ENCODE measurements around the gene PRICKLE2. TPM values are rescaled to one million over a fixed set of nuclear protein-coding genes. Genes with fewer than 3 reads are reported as not detected.

The PRICKLE2 gene
- total RNA-seq, 1 donor from 2014 or later = not detected

DNA sequence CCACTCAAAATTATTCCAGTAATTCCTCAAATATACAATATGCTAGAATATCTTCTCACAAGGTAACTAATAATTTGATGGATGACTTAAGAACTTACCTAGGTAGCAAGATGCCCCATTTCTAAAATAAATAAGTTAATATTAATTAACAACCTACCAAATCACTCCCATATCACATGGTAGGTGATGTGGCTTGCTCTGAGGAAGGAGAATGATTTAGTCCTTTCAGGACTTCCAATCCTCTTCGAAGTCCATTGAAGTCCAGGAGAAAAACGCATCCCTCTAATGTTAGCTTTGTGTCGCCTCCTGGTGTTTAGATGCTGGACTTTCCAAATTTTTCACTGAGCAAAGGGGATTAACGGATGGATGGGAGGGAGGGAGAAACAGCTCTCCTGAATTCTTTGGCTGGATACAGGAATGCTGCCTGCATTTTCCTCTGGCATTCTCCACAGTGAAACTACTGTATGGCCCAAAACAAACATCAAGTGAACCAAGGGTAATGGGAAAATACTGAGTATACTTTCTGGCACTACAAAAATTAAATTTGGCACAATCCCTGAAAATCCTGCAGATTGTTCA is 58.6 kb downstream of the PRICKLE2 start:
- H3K9me3 Mint-ChIP-seq = no peaks in the 10 kb centered on the region
- intact Hi-C loops (cut with micrococcal nuclease) = no loop called here
- H3K4me3 Mint-ChIP-seq = no peak overlapping the region
- DNase-seq (ENCODE audit: low spot score) = no peak
- no peaks in the 10 kb centered on the region for H3K36me3 Mint-ChIP-seq (ENCODE audit: low read depth)
- no peak overlapping the region for H3K27ac Mint-ChIP-seq
- no peaks in the 10 kb centered on the region for H3K4me1 Mint-ChIP-seq (ENCODE audit: low read depth)
- peaks cover 9% of the 10 kb centered on the region for H3K27me3 Mint-ChIP-seq (ENCODE audit: insufficient read depth)

DNA sequence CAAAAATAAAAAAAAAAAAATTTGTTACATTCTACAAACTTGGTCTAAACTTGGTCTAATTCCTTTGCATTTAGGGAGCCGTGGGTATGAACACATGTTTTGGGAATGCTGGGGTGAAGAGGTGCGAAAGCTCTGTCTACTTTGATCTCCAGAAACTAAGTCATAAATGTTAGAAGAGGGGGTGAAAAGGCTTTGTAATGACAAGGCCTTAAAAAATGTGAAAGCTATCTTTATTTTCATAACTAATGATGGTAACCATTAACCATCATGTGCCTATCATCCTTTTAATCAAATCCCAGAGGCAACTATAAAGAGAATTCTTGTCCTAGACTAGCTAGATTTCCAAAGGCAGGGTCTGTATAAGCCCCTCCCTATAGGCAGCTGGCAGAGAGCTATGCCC is 60.9 kb downstream of the PRICKLE2 start:
- no peaks in the 10 kb centered on the region for H3K4me1 Mint-ChIP-seq (ENCODE audit: low read depth)
- H3K27ac Mint-ChIP-seq = no peak overlapping the region
- no peaks in the 10 kb centered on the region for H3K36me3 Mint-ChIP-seq (ENCODE audit: low read depth)
- DNase-seq (ENCODE audit: low spot score) = no peak
- no peaks in the 10 kb centered on the region for H3K9me3 Mint-ChIP-seq
- H3K27me3 Mint-ChIP-seq (ENCODE audit: insufficient read depth) = peaks cover 12% of the 10 kb centered on the region
- intact Hi-C loops (cut with micrococcal nuclease) = no loop called here
- H3K4me3 Mint-ChIP-seq = no peak overlapping the region

DNA sequence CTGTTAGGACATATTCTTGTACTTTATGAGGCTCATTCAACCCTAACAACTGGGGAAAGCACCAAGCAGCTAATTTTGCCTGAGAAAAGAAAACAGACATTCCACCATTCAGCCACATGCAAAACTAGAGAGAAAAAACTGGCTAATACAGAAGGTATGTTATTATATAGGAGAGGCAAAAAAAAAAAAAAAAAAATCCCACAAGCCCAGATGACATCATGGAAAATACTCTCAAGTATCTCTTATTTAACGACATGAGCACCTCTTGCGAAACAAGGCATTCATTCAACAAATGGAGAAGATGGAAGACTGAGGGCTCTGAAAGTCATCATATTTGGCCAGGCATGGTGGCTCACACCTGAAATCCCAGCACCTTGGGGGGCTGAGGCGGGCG is 61.5 kb downstream of the PRICKLE2 start:
- no peak overlapping the region for H3K27ac Mint-ChIP-seq
- H3K4me1 Mint-ChIP-seq (ENCODE audit: low read depth) = no peaks in the 10 kb centered on the region
- H3K9me3 Mint-ChIP-seq = no peaks in the 10 kb centered on the region

DNA sequence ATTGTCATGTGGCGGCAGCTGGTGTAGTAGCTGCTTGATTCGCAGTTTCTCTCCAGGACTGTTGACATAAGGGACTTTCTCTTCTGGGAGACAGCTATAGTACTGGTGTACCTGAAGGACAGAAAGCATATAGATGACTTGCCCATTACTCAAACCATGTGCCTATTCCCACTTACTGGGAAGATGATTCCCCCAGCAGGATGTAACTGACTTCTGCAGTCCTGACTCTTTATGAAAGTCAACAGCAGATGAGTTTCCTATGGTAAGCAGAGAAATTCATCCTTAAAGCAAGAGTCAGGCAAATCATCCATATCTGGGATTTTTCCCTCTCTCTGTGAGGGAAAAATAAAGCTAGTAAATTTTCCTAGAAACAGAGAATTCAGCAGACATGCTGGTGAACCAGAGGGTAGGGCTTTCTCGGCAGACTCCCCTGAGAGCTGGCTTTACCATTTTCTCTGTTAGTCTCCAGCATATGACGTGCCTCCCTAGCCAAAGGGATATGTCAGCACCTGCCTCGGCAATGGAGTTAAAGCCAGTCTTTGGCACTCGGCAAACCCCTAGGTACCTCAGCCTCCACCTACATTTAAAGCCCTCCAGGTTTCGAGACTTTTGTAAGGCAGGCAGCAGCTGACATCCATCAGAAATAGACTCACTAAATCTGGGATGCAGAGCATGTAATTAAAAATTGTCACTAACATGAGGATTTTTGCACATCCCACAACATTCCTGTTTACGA is 62.1 kb downstream of the PRICKLE2 start:
- Mint-ChIP-seq H3K27me3 (ENCODE audit: insufficient read depth) (peaks cover 12% of the 10 kb centered on the region), H3K27ac (no peak overlapping the region), H3K9me3 (no peaks in the 10 kb centered on the region), H3K4me1 (ENCODE audit: low read depth) (no peaks in the 10 kb centered on the region), H3K4me3 (no peak overlapping the region), H3K36me3 (ENCODE audit: low read depth) (no peaks in the 10 kb centered on the region)
- intact Hi-C loops (cut with micrococcal nuclease) = no loop called here
- DNase-seq (ENCODE audit: low spot score) = no peak

More for the DNA sequence above, 61.5 kb downstream of the PRICKLE2 start:
- DNase-seq (ENCODE audit: low spot score) = no peak
- intact Hi-C loops (cut with micrococcal nuclease) = no loop called here
- Mint-ChIP-seq H3K4me3 (no peak overlapping the region), H3K27me3 (ENCODE audit: insufficient read depth) (peaks cover 12% of the 10 kb centered on the region), H3K36me3 (ENCODE audit: low read depth) (no peaks in the 10 kb centered on the region)

DNA sequence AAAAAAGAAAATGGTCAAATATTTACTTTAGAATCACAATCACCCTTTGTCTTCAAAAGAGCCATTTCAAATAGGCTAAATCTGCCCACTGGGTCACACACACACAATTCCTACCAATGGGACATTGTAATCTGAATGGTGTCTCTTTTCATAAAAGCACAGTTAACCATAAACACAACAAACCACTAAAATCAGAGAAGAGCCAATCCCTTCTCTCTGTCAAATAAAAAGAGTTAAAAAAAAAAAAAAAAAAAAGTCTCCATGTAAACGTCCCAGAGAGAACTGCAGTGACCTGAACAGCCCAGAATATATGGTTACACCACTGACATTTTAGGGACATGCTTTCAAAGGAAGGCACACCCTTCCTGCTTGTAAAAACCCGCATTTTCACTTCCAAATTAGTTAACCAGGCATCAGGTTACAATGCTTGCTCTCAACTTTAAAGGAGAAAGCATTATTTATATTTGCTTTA is 63.7 kb downstream of the PRICKLE2 start:
- no peaks in the 10 kb centered on the region for H3K36me3 Mint-ChIP-seq (ENCODE audit: low read depth)
- peaks cover 8% of the 10 kb centered on the region for H3K27me3 Mint-ChIP-seq (ENCODE audit: insufficient read depth)
- intact Hi-C loops (cut with micrococcal nuclease) = no loop called here
- no peak overlapping the region for H3K27ac Mint-ChIP-seq
- no peaks in the 10 kb centered on the region for H3K4me1 Mint-ChIP-seq (ENCODE audit: low read depth)
- DNase-seq (ENCODE audit: low spot score) = no peak
- H3K4me3 Mint-ChIP-seq = no peak overlapping the region
- H3K9me3 Mint-ChIP-seq = no peaks in the 10 kb centered on the region

DNA sequence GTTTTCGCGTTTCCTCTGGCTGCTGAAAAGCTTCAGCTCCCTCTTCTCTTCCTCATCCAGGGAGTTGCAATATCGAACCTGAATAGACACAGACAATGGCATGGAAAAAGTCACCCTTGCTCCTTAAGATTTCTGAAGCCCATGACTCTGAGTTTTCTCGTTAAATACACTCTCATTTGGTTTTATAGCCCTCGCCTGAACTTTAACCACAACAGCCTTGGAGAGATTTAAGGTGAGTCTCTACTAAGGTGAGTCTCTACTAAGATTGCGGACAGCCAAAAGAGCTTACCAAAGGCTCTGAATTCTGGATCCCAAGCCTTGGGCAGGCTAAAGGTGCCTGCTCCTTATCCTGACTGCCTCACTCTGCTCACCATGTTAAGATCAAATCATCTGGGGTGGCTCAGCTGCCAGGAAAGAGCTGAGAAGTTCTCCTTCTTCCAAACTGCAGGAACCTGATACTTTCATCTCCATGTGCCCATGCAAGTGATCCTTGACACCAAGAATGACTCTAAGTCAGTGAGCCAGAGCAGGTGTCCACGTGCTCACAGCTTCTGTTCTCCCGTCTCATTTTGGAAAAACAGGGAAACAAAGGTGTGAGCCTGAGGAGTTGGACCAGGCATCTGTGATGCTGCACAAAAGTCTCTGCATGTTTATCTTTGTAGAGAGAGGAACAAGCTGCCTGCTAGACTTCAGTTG is 65.1 kb downstream of the PRICKLE2 start:
- Mint-ChIP-seq H3K27ac (no peak overlapping the region), H3K36me3 (ENCODE audit: low read depth) (no peaks in the 10 kb centered on the region), H3K4me1 (ENCODE audit: low read depth) (no peaks in the 10 kb centered on the region), H3K27me3 (ENCODE audit: insufficient read depth) (peaks cover 8% of the 10 kb centered on the region), H3K4me3 (no peak overlapping the region), H3K9me3 (no peaks in the 10 kb centered on the region)
- intact Hi-C loops (cut with micrococcal nuclease) = no loop called here
- no peak for DNase-seq (ENCODE audit: low spot score)

DNA sequence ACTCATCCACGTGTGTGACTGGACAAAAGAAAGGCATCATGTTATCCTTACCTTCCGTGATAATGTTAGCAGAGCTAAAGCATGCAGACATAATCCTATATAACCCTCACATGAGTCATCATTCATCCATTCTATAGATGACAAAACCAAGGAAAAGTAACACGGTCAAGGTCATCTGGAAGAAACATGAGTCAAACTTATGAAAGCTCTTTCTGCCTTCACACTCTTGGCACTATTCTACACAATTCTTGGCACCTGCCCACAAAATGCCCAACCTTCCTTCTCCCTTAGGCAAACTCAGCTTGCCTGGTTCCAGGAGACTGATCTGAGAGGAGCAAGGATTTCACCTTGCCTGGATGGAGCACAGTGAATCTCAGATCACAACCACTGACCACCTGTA is 66.9 kb downstream of the PRICKLE2 start:
- no peaks in the 10 kb centered on the region for H3K4me1 Mint-ChIP-seq (ENCODE audit: low read depth)
- DNase-seq (ENCODE audit: low spot score) = no peak
- H3K4me3 Mint-ChIP-seq = no peak overlapping the region
- intact Hi-C loops (cut with micrococcal nuclease) = no loop called here
- peaks cover 8% of the 10 kb centered on the region for H3K27me3 Mint-ChIP-seq (ENCODE audit: insufficient read depth)
- H3K9me3 Mint-ChIP-seq = no peaks in the 10 kb centered on the region
- no peak overlapping the region for H3K27ac Mint-ChIP-seq
- no peaks in the 10 kb centered on the region for H3K36me3 Mint-ChIP-seq (ENCODE audit: low read depth)

DNA sequence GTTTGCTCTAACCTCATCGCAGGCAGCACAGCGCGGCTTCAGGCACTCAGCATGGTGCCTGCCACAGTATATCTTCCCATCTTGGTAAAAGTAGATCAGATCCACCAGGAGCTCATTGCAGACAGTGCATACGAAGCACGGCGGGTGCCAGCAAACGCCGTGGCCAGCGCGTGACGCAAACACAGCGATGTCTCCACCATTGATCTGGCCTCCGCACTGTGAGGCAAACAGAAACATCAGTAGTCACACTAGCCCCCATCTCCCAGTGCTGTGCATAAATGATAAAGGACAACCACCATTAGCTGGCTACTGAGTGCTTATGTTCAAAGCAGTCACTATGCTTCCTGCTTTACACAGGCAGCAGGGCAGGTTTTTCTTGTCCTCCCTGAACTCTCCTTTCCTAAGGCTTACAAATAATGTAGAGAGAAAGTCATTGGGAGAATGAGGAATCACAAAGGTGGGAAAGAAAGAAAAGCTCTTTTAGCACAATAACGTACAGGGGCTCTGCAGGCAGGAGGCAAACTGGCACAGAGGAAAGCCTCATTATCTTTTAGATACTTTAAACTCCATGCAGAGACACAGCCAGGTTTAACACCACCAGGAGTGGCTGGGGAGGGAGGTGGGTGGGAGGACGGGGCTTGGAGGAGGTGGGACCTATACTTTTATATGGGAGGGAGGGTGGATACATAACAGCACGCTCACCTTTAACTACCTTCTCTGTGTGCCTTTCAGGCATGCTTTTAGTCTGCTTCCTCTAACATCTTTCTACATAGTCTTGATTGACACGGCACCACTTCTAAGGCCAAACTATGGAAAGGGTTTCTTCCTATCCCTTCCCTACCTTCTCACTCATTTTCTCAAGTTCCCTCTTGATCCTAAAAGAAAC is 67.9 kb downstream of the PRICKLE2 start:
- intact Hi-C loops (cut with micrococcal nuclease) = no loop called here
- Mint-ChIP-seq H3K4me3 (no peak overlapping the region), H3K27ac (no peak overlapping the region), H3K4me1 (ENCODE audit: low read depth) (no peaks in the 10 kb centered on the region), H3K9me3 (no peaks in the 10 kb centered on the region), H3K27me3 (ENCODE audit: insufficient read depth) (peaks cover 9% of the 10 kb centered on the region), H3K36me3 (ENCODE audit: low read depth) (no peaks in the 10 kb centered on the region)
- no peak for DNase-seq (ENCODE audit: low spot score)

DNA sequence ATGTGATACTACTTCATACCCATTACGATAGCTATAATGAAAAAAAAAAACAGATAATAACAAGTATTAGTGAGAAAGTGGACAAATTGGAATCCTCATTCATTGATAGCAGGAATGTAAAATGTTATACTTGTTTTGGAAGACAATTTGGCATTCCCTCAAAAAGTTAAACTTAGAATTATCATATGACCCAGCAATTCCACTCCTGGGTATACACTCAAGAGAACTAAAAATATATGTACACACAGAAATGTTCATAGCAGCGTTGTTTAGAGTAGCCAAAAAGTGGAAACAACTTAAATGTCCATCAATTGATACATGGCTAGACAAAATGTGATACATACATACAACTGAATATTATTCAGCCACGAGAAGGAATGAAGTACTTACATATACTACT is 69.9 kb downstream of the PRICKLE2 start:
- no peak for DNase-seq (ENCODE audit: low spot score)
- Mint-ChIP-seq H3K36me3 (ENCODE audit: low read depth) (no peaks in the 10 kb centered on the region), H3K27ac (no peak overlapping the region), H3K27me3 (ENCODE audit: insufficient read depth) (peaks cover 2% of the 10 kb centered on the region), H3K4me3 (no peak overlapping the region), H3K9me3 (no peaks in the 10 kb centered on the region), H3K4me1 (ENCODE audit: low read depth) (no peaks in the 10 kb centered on the region)
- intact Hi-C loops (cut with micrococcal nuclease) = no loop called here

DNA sequence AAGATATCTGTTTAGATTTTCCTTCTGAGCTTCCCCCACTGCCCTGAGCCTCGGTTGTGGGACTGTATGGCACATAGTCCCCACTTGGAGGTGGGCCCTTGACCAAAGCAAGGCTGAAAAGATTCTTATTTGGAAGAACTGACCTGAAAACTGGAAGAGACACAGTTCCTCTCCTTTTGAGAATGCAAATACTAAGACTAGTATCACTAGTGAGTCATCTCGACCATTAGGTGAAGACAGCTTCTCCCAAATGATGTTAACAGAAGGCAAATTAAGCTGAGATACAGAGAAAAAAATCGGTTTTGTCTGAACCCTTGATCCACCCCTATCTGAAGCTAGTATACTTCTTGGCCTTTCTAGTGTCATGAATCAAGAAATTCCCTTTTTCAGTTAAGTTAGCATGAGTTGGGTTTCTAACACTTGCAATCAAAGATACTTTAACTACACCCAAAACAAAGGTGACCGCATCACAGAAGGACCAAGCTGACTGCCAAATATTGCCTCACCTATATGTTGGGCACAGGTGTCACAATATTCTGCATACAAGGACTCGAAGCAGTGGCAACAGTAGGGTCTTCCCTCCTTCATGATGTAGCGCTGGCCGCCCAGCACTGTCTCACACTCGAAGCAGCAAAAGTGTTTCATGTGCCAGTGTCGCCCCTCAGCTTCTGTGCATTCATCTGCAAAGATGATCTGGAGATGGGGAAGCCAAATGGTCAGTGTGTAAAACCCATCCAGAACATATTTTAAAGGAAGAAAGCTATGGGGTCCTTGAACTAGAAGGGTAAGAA is 72.4 kb downstream of the PRICKLE2 start:
- H3K4me3 Mint-ChIP-seq = no peak overlapping the region
- intact Hi-C loops (cut with micrococcal nuclease) = no loop called here
- no peaks in the 10 kb centered on the region for H3K36me3 Mint-ChIP-seq (ENCODE audit: low read depth)
- no peak overlapping the region for H3K27ac Mint-ChIP-seq
- no peaks in the 10 kb centered on the region for H3K9me3 Mint-ChIP-seq
- DNase-seq (ENCODE audit: low spot score) = no peak
- peaks cover 2% of the 10 kb centered on the region for H3K27me3 Mint-ChIP-seq (ENCODE audit: insufficient read depth)
- no peaks in the 10 kb centered on the region for H3K4me1 Mint-ChIP-seq (ENCODE audit: low read depth)

DNA sequence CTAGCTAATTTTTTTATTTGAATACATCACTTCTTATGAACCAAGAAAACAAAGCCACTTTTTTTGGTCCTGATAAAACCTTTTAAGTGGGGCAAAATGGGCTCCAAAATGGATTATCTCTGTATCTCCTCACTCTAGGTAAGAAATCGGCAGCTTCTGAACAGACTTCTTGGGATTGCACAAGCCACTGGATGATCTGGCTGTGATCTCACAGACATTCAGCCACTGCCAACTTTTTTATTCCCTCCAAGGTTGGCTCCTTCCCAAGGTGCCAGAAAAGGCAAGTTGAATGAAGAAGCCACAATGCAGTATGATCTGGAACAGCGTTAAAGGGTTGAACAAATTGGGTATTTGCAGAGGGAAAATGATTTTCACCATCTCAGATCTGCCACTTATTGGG is 73.2 kb downstream of the PRICKLE2 start:
- peaks cover 2% of the 10 kb centered on the region for H3K27me3 Mint-ChIP-seq (ENCODE audit: insufficient read depth)
- intact Hi-C loops (cut with micrococcal nuclease) = no loop called here

DNA sequence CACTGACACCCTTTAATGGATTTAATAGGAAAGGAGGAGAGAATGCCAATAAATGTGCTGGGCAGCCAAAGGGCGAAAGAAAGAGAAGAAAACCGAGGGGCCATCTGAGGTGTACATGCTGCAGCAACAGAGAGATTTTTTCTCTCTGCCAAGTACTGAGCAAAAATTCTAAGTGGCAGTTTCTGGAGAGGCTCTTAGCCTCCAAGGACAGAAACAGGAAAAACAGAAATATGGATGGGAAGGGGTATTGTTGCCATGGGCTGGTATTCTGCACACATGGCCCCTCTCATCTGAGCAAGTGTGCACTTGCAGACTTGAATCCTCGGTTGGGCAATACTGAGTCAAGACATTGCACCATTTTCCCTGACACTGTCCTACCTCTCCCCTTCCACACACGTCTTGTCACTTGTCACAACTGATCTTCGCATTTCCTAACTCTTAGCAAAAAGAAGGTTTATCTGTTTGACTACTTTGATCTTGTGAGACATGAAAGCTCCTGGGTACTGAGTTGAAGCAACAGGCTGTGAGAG is 73.9 kb downstream of the PRICKLE2 start:
- Mint-ChIP-seq H3K36me3 (ENCODE audit: low read depth) (no peaks in the 10 kb centered on the region), H3K4me1 (ENCODE audit: low read depth) (no peaks in the 10 kb centered on the region), H3K27ac (no peak overlapping the region), H3K4me3 (no peak overlapping the region), H3K27me3 (ENCODE audit: insufficient read depth) (peaks cover 2% of the 10 kb centered on the region), H3K9me3 (no peaks in the 10 kb centered on the region)
- intact Hi-C loops (cut with micrococcal nuclease) = no loop called here
- no peak for DNase-seq (ENCODE audit: low spot score)

More for the DNA sequence above, 73.2 kb downstream of the PRICKLE2 start:
- DNase-seq (ENCODE audit: low spot score) = no peak
- H3K36me3 Mint-ChIP-seq (ENCODE audit: low read depth) = no peaks in the 10 kb centered on the region
- no peaks in the 10 kb centered on the region for H3K9me3 Mint-ChIP-seq
- H3K4me1 Mint-ChIP-seq (ENCODE audit: low read depth) = no peaks in the 10 kb centered on the region
- no peak overlapping the region for H3K4me3 Mint-ChIP-seq
- H3K27ac Mint-ChIP-seq = no peak overlapping the region

All from activated T-helper 1 cell treated with anti-CD3 and anti-CD28 coated beads, Interleukin-12 subunit alpha, Interleukin-12 subunit beta, Interleukin-2, Interleukin-4 antibody, amounts not matched to agents 30 ng/mL and 10 ng/mL and 1 ng/mL, durations not matched to agents 14 hours and 24 hours and 36 hours (primary cell).